Ishikawa (cell line): ENCODE measurements around the gene TMEM200A.

Source experiments
- CEBPB ChIP-seq: IDR thresholded peaks from 2 replicates; pipeline ENCODE4 v1.6.1; 2012
- CREB1 ChIP-seq: IDR thresholded peaks from 2 replicates; pipeline ENCODE4 v1.6.1; 2012; ENCODE audit warnings: low read depth
- EGR1 ChIP-seq: IDR thresholded peaks from 2 replicates; pipeline ENCODE4 v1.6.1; 2012
- EP300 ChIP-seq: IDR thresholded peaks from 2 replicates; pipeline ENCODE4 v1.6.1; 2012; ENCODE audit warnings: borderline replicate concordance
- FOXM1 ChIP-seq: IDR thresholded peaks from 2 replicates; pipeline ENCODE4 v1.6.1; 2012; ENCODE audit warnings: low read depth, borderline replicate concordance
- NFIC ChIP-seq: IDR thresholded peaks from 2 replicates; pipeline ENCODE4 v1.6.1; 2012
- RAD21 ChIP-seq: IDR thresholded peaks from 2 replicates; pipeline ENCODE4 v1.6.1; 2012; ENCODE audit warnings: low read depth
- REST ChIP-seq: IDR thresholded peaks from 2 replicates; pipeline ENCODE4 v1.6.1; 2012; ENCODE audit warnings: low read depth, mild to moderate bottlenecking
- TAF1 ChIP-seq: IDR thresholded peaks from 2 replicates; pipeline ENCODE4 v1.6.1; 2012; ENCODE audit warnings: low read depth, mild to moderate bottlenecking
- TCF12 ChIP-seq: IDR thresholded peaks from 2 replicates; pipeline ENCODE4 v1.6.1; 2012; ENCODE audit warnings: low read depth
- TEAD4 ChIP-seq: IDR thresholded peaks from 2 replicates; pipeline ENCODE4 v1.6.1; 2012
- USF1 ChIP-seq: IDR thresholded peaks from 2 replicates; pipeline ENCODE4 v1.6.1; 2012
- YY1 ChIP-seq: IDR thresholded peaks from 2 replicates; pipeline ENCODE4 v1.6.1; 2012; ENCODE audit warnings: low read depth
- ZBTB7A ChIP-seq: IDR thresholded peaks from 2 replicates; pipeline ENCODE4 v1.6.1; 2012; ENCODE audit warnings: low read depth
- TF ChIP-seq, protein P1 (sequence below): IDR thresholded peaks from 2 replicates; pipeline ENCODE4 v1.6.1; 2012

Gene TMEM200A

DNA sequence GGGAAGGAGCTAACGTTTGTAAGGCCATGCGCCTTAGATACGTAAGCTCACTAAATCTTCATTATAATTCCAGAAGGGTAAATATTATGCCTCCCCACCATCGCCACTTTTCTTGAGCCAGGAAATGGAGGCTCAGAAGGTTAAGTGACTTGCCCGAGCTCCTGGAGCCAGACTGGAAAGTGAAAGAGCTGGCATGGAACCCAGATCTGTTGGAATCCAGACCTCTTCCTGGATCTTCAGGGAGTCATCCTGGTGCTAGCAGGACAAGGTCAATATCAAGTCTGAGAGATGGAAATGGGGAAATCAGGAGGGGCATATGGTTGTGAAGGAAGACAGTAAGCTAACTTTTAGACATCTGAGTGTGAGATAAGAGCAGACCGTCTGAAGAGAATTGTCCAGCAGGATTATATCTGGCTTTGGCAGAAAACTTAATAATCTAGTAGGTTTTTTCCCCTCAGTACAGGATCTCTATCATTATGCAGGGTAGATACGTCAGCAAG is 6.2 kb downstream of the TMEM200A start:
- TF ChIP-seq YY1, result no peak
- TF ChIP-seq TAF1, result no peak
- TF ChIP-seq ZBTB7A, result no peak
- TF ChIP-seq, protein P1, sequence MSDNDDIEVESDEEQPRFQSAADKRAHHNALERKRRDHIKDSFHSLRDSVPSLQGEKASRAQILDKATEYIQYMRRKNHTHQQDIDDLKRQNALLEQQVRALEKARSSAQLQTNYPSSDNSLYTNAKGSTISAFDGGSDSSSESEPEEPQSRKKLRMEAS, result no peak

DNA sequence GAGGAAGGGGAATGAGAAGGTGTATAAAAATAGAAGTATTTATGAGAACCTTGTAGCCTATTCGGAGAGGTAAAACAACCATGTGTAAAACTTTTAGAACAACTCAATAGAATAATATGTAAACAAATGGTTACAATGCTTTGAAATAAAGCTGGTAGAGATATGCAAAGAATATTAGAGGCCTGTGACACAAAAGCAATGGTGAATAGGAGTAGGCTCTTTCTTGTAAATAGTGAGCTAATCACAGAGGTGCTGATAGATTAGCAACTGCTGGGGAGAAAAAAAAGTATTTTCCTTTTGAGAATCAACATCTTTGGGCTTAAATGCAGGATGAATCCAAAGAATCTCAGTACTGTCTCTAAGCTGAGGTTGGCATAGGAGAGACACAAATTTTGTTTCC is 7.0 kb downstream of the TMEM200A start:
- TF ChIP-seq EGR1 (no peak), ZBTB7A (no peak), CEBPB (no peak), YY1 (no peak), CREB1 (no peak), TEAD4 (no peak), EP300 (no peak), FOXM1 (no peak), TAF1 (no peak), NFIC (no peak)
- TF ChIP-seq, protein P1, result no peak

- no peak for TF ChIP-seq NFIC
- no peak for TF ChIP-seq REST
- TF ChIP-seq EGR1, result no peak
- TF ChIP-seq TCF12, result no peak
- no peak for TF ChIP-seq USF1
- no peak for TF ChIP-seq CEBPB
- no peak for TF ChIP-seq FOXM1
- no peak for TF ChIP-seq TAF1
These were observed 8.2 kb downstream of the TMEM200A start for GRCh38 chr6:130373992-130374391.

DNA sequence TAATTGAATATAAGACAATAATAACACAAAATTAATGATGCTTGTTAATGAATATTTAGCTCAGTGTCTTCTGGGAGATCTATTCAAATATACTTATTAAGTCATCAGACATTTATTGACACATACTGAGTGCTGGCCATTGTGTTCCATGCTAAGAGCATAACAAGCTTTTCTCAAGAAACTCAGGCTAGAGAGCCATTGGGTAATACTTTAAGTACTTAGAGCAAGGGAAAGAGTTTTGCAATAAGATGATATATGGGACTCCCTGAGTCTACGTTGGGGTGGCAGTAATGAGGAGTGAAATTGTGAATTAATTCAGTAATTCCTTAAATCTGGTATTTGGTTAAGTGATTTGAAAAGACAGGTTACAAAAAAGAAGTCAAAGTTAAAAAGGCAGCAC is 11.1 kb downstream of the TMEM200A start:
- TF ChIP-seq CEBPB (no peak), REST (no peak), YY1 (no peak), FOXM1 (no peak), NFIC (no peak), TCF12 (no peak), USF1 (no peak), TEAD4 (no peak), EGR1 (no peak), EP300 (no peak), CREB1 (no peak), ZBTB7A (no peak), RAD21 (no peak)

DNA sequence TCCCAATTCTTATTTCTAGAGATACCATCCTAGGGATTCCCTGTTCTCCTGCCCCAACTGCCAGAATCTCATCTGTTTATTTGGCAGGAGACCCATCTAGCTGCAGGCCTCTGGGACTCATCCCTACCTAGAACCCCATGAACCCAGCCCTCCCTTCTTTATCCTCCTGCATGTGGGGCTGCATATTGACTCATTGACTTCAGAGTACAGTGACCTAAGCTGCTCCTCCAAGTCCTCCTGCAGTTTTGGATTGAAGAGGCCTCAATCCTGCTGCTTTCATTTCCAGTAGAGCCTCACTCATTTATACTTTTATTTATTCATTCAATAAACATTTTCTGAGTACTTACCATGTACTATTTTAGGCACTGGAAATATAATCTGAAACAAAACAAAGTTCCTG is 11.6 kb downstream of the TMEM200A start:
- TF ChIP-seq NFIC (no peak), CEBPB (no peak), RAD21 (no peak), TAF1 (no peak), USF1 (no peak), TEAD4 (no peak), CREB1 (no peak), FOXM1 (no peak), YY1 (no peak), ZBTB7A (no peak), EP300 (no peak), TCF12 (no peak), REST (no peak), EGR1 (no peak)
- TF ChIP-seq, protein P1, result no peak
